GM23248 (cell line): ENCODE results near the gene CTNNA3. TPM values are rescaled to one million over a fixed set of nuclear protein-coding genes. Genes with fewer than 3 reads are reported as not detected.

ENCODE experiments used
- DNase-seq: peaks from one replicate; pipeline ENCODE4 v3.0.0-alpha.2; 2015
- H2AFZ ChIP-seq: fragments of 200-600 bp; sonication (generic); 2 replicates; pipeline ENCODE4 v1.6.1; 2016; ENCODE audit warnings: antibody characterized with exemption
- H3F3A ChIP-seq: fragments of 200-600 bp; sonication (generic); 2 replicates; pipeline ENCODE4 v1.6.1; 2016; ENCODE audit warnings: mild to moderate bottlenecking, antibody characterized with exemption, mixed run types; ENCODE audit not compliant: insufficient read depth
- H3K27ac ChIP-seq: fragments of 200-600 bp; sonication (generic); 2 replicates; pipeline ENCODE4 v1.5.1; 2016; ENCODE audit warnings: mild to moderate bottlenecking
- H3K27me3 ChIP-seq: fragments of 200-600 bp; sonication (generic); replicated peaks from 2 replicates; pipeline ENCODE4 v1.6.1; 2016; ENCODE audit warnings: mild to moderate bottlenecking; ENCODE audit not compliant: insufficient read depth
- H3K36me3 ChIP-seq: fragments of 200-600 bp; sonication (generic); 2 replicates; pipeline ENCODE4 v1.6.1; 2016; ENCODE audit warnings: low read depth, mild to moderate bottlenecking
- H3K4me1 ChIP-seq: fragments of 200-600 bp; sonication (generic); 2 replicates; pipeline ENCODE4 v1.6.1; 2016; ENCODE audit warnings: mild to moderate bottlenecking; ENCODE audit not compliant: insufficient read depth
- H3K4me2 ChIP-seq: fragments of 200-600 bp; sonication (generic); one replicate; pipeline ENCODE4 v1.6.1; 2016; ENCODE audit warnings: mild to moderate bottlenecking; ENCODE audit not compliant: unreplicated experiment
- H3K4me3 ChIP-seq: fragments of 200-600 bp; sonication (generic); 2 replicates; pipeline ENCODE4 v1.5.1; 2016; ENCODE audit warnings: mild to moderate bottlenecking
- H3K79me2 ChIP-seq: fragments of 200-600 bp; sonication (generic); 2 replicates; pipeline ENCODE4 v1.6.1; 2016; ENCODE audit warnings: mild to moderate bottlenecking; ENCODE audit not compliant: insufficient read depth
- H3K9ac ChIP-seq: fragments of 200-600 bp; sonication (generic); 2 replicates; pipeline ENCODE4 v1.6.1; 2016; ENCODE audit warnings: mild to moderate bottlenecking
- H3K9me2 ChIP-seq: fragments of 200-600 bp; sonication (generic); 2 replicates; pipeline ENCODE4 v1.6.1; 2016; ENCODE audit warnings: mixed run types, mild to moderate bottlenecking, moderate library complexity; ENCODE audit not compliant: insufficient read depth
- H3K9me3 ChIP-seq: fragments of 200-600 bp; sonication (generic); one replicate; pipeline ENCODE4 v1.6.1; 2017; ENCODE audit warnings: low read depth
- H4K20me1 ChIP-seq: fragments of 200-600 bp; sonication (generic); 2 replicates; pipeline ENCODE4 v1.6.0; 2016; ENCODE audit not compliant: insufficient read depth
- EZH2 ChIP-seq: fragments of 200-600 bp; sonication (generic); IDR thresholded peaks from 2 replicates; pipeline ENCODE4 v1.6.1; 2018; ENCODE audit warnings: antibody characterized with exemption, mild to moderate bottlenecking; ENCODE audit not compliant: insufficient read depth, poor library complexity, severe bottlenecking
- EZH2phosphoT487 ChIP-seq: fragments of 200-600 bp; sonication (generic); IDR thresholded peaks from 2 replicates; pipeline ENCODE4 v1.6.1; 2018; ENCODE audit warnings: antibody characterized with exemption, moderate library complexity, mild to moderate bottlenecking, low read depth; ENCODE audit not compliant: insufficient read depth
- WGBS, 2 experiments: methylation state at CpG; one replicate each; pipeline ENCODE4 v1.1.6; 2015 to 2017; ENCODE audit warnings: low lambda C conversion rate in 2 of 2, low coverage in 1 of 2; ENCODE audit errors: missing lambda C conversion rate in 2 of 2; 5-methylcytosine and 5-hydroxymethylcytosine counted together
- in situ Hi-C: fragments of 300-500 bp; cut with MboI; formaldehyde crosslinking; loops from 2 replicates; pipeline ENCODE4 v1.15.0; 2020
- polyA plus RNA-seq: library from polyadenylated mRNA; unstranded; fragments of >200 nt; fragmentation: Nextera tagmentation; extraction: Ambion mirVana; gene quantifications from 2 replicates; pipeline ENCODE4 v1.2.1, GENCODE V29; 2016
- total RNA-seq: library from RNA; depleted of rRNA; stranded (reverse); fragments of >200 nt; shearing (Covaris generic); gene quantifications from 2 replicates; pipeline ENCODE4 v1.2.3, GENCODE V29; 2014

The CTNNA3 gene
- total and polyA plus RNA-seq, 2 experiments from 2014 or later, result not detected

- H3K4me3 ChIP-seq, result no peak overlapping the region
- peaks cover 3% of the 10 kb centered on the region for H3K9me3 ChIP-seq
- WGBS, 2 experiments, result 25 to 28% methylated on average over 2 of the region's 2 CpGs
- no peaks in the 10 kb centered on the region for H3F3A ChIP-seq
- H3K9me2 ChIP-seq, result no peaks in the 10 kb centered on the region
- no peaks in the 10 kb centered on the region for H3K79me2 ChIP-seq
- no peaks in the 10 kb centered on the region for H4K20me1 ChIP-seq
- no peaks in the 10 kb centered on the region for H3K27me3 ChIP-seq
- H2AFZ ChIP-seq, result no peak overlapping the region
- in situ Hi-C loops, result no loop called here
- H3K4me2 ChIP-seq, result no peak overlapping the region
- no peaks in the 10 kb centered on the region for H3K4me1 ChIP-seq
- no peaks in the 10 kb centered on the region for H3K36me3 ChIP-seq
- H3K9ac ChIP-seq, result no peak overlapping the region
- TF ChIP-seq EZH2phosphoT487, result no peak
- no peak for TF ChIP-seq EZH2
- DNase-seq, result no peak
- no peak overlapping the region for H3K27ac ChIP-seq
Measured at GRCh38 chr10:66291133-66291532, 1404.9 kb downstream of the CTNNA3 start.

GRCh38 chr10:66284621-66285020 lies 1411.4 kb downstream of the CTNNA3 start:
- in situ Hi-C loops, result no loop called here
- H3K27me3 ChIP-seq, result no peaks in the 10 kb centered on the region
- H3K9ac ChIP-seq, result no peak overlapping the region
- H3K36me3 ChIP-seq, result no peaks in the 10 kb centered on the region
- TF ChIP-seq EZH2phosphoT487, result no peak
- no peak for TF ChIP-seq EZH2
- no peak for DNase-seq
- peaks cover 3% of the 10 kb centered on the region for H3K9me3 ChIP-seq
- no peaks in the 10 kb centered on the region for H4K20me1 ChIP-seq
- H3F3A ChIP-seq, result no peaks in the 10 kb centered on the region
- no peak overlapping the region for H3K4me3 ChIP-seq
- no peaks in the 10 kb centered on the region for H3K79me2 ChIP-seq
- H3K27ac ChIP-seq, result no peak overlapping the region
- H3K4me2 ChIP-seq, result no peak overlapping the region
- no peaks in the 10 kb centered on the region for H3K9me2 ChIP-seq
- H2AFZ ChIP-seq, result no peak overlapping the region
- no peaks in the 10 kb centered on the region for H3K4me1 ChIP-seq

DNA sequence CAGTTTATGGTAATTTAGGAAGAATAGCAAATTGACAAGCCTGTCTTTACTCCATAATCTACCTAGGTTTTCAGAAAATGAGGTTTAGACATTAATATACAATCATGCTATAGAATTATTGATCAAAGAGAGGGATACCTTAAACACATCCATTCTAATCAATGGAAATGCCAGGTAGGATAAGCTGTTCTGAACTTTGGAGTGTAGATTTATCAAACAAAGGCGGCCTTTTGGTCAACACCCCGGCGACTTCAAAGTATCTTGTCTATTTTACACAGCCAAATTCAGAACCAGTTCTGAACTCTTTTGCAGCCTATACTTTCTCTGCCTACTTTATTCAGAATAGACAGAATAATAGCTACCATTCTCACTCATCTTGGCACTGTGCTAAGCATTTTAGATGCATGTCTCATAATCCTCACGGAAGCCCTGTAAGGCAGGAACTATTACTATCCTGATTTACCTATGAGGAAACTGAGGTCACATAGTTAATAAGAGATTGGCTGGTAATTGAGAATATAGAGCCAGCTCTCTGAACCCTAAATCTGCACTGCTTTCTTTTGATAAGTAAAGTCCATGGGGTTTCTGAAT lies 1412.0 kb downstream of the CTNNA3 start:
- H3K4me2 ChIP-seq, result no peak overlapping the region
- no peaks in the 10 kb centered on the region for H3K9me2 ChIP-seq
- H3K27ac ChIP-seq, result no peak overlapping the region
- WGBS, 2 experiments, result 52 to 55% methylated on average over 4 of the region's 4 CpGs
- no peaks in the 10 kb centered on the region for H3F3A ChIP-seq
- no peaks in the 10 kb centered on the region for H3K27me3 ChIP-seq
- H4K20me1 ChIP-seq, result no peaks in the 10 kb centered on the region
- in situ Hi-C loops, result no loop called here
- no peak overlapping the region for H3K4me3 ChIP-seq
- H3K36me3 ChIP-seq, result no peaks in the 10 kb centered on the region
- H2AFZ ChIP-seq, result no peak overlapping the region
- DNase-seq, result no peak
- no peaks in the 10 kb centered on the region for H3K79me2 ChIP-seq
- H3K9ac ChIP-seq, result no peak overlapping the region
- TF ChIP-seq EZH2phosphoT487 (no peak), EZH2 (no peak)
- peaks cover 3% of the 10 kb centered on the region for H3K9me3 ChIP-seq
- no peaks in the 10 kb centered on the region for H3K4me1 ChIP-seq

GRCh38 chr10:66283064-66283463 lies 1412.9 kb downstream of the CTNNA3 start:
- no peaks in the 10 kb centered on the region for H3K9me3 ChIP-seq
- no peaks in the 10 kb centered on the region for H3K27me3 ChIP-seq
- H4K20me1 ChIP-seq, result no peaks in the 10 kb centered on the region
- H2AFZ ChIP-seq, result no peak overlapping the region
- H3K9me2 ChIP-seq, result no peaks in the 10 kb centered on the region
- in situ Hi-C loops, result no loop called here
- H3K4me3 ChIP-seq, result no peak overlapping the region
- no peak overlapping the region for H3K4me2 ChIP-seq
- no peak for DNase-seq
- H3K27ac ChIP-seq, result no peak overlapping the region
- no peaks in the 10 kb centered on the region for H3F3A ChIP-seq
- no peaks in the 10 kb centered on the region for H3K4me1 ChIP-seq
- H3K79me2 ChIP-seq, result no peaks in the 10 kb centered on the region
- no peak overlapping the region for H3K9ac ChIP-seq
- 40 to 41% methylated on average over 2 of the region's 2 CpGs for WGBS, 2 experiments
- H3K36me3 ChIP-seq, result no peaks in the 10 kb centered on the region
- TF ChIP-seq EZH2 (no peak), EZH2phosphoT487 (no peak)

- H3K36me3 ChIP-seq, result no peaks in the 10 kb centered on the region
- H3K27me3 ChIP-seq, result no peaks in the 10 kb centered on the region
- H3K9me3 ChIP-seq, result no peaks in the 10 kb centered on the region
- H2AFZ ChIP-seq, result no peak overlapping the region
- no peak overlapping the region for H3K4me2 ChIP-seq
- H3K27ac ChIP-seq, result no peak overlapping the region
- no peak overlapping the region for H3K9ac ChIP-seq
- in situ Hi-C loops, result no loop called here
- no peaks in the 10 kb centered on the region for H3F3A ChIP-seq
- TF ChIP-seq EZH2, result no peak
- no peak for DNase-seq
- whole genome bisulfite sequencing, 2 experiments, result 9 to 14% methylated on average over 1 of the region's 1 CpG
- H3K79me2 ChIP-seq, result no peaks in the 10 kb centered on the region
- no peaks in the 10 kb centered on the region for H3K4me1 ChIP-seq
- H4K20me1 ChIP-seq, result no peaks in the 10 kb centered on the region
- H3K4me3 ChIP-seq, result no peak overlapping the region
- no peaks in the 10 kb centered on the region for H3K9me2 ChIP-seq
Measured at GRCh38 chr10:66281327-66281726, 1414.7 kb downstream of the CTNNA3 start.
